ENCODE data around the gene AMH. TPM values are rescaled to one million over a fixed set of nuclear protein-coding genes. Genes with fewer than 3 reads are reported as not detected.
A peak's percentile ranks its signal among the peaks of the same experiment; 100 is the strongest.
"Not testable (repeated sequence)": the region's sequence is repeated elsewhere in the genome, so short reads cannot be mapped to it uniquely, and the experiment has no call there.

Gene AMH
- polyA plus RNA-seq, 3 donors, result 0.12 TPM; not detected in 2

- H3K27me3 ChIP-seq (ENCODE audit: control insufficient read depth in 2 of 2, insufficient read depth in 2 of 2, low read length in 2 of 2), result no peaks in the 10 kb centered on the region
- intact Hi-C loops (cut with micrococcal nuclease), result loop anchor here (5.0 to 10.0 kb wide), 2 partner anchors 39 to 336 kb away; no protein-coding TSS in a partner anchor
- peaks cover 63% of the 10 kb centered on the region for H4K20me1 ChIP-seq (ENCODE audit: insufficient read depth, low read length)
- no peak overlapping the region for H3K9ac ChIP-seq (ENCODE audit: insufficient read depth, low read length, poor library complexity, severe bottlenecking)
- H3K36me3 ChIP-seq (replicated peaks in 1 of 2; ENCODE audit: control insufficient read depth in 1 of 2, insufficient read depth in 2 of 2, low read length in 2 of 2), result peaks cover 12 to 22% of the 10 kb centered on the region in 2 donors
- H2AFZ ChIP-seq (ENCODE audit: insufficient read depth, low read depth, low read length, poor library complexity, severe bottlenecking), result no peak overlapping the region
- no peak for TF ChIP-seq CTCF (IDR thresholded peaks at IDR 0.05)
- H3K4me3 ChIP-seq (replicated peaks in 1 of 3; ENCODE audit: low read depth in 2 of 3, low read length in 3 of 3), result no peak overlapping the region
- peaks cover 52% of the 10 kb centered on the region for H3K4me1 Mint-ChIP-seq
- peaks cover 0 to 7% (median 2%) of the 10 kb centered on the region in 3 donors for H3K27me3 Mint-ChIP-seq (ENCODE audit: low read depth in 3 of 3)
- H3K36me3 Mint-ChIP-seq, result peaks cover 24 to 48% of the 10 kb centered on the region in 2 donors
- H3K9me3 Mint-ChIP-seq, result peaks cover 0 to 2% (median 0%) of the 10 kb centered on the region in 7 donors
- H3K4me2 ChIP-seq (replicated peaks; ENCODE audit: extremely low read depth, low read length, poor library complexity, severe bottlenecking), result no peak overlapping the region
- H3K27ac ChIP-seq (ENCODE audit: low read depth in 1 of 2, low read length in 2 of 2), result no peak overlapping the region
- H3K27ac Mint-ChIP-seq, result no peak overlapping the region
- DNase-seq, result no peak
- 88% methylated on average over 29 of the region's 33 CpGs for WGBS (ENCODE audit: insufficient coverage)
- peaks cover 46 to 55% of the 10 kb centered on the region in 2 donors for H3K4me1 ChIP-seq (ENCODE audit: control insufficient read depth in 1 of 2, insufficient read depth in 2 of 2, low read length in 2 of 2)
- H3K4me3 Mint-ChIP-seq, result no peak overlapping the region
- peaks cover 58% of the 10 kb centered on the region for H3K79me2 ChIP-seq (ENCODE audit: insufficient read depth, low read length)
- H3K9me3 ChIP-seq (replicated peaks in 1 of 2; ENCODE audit: control insufficient read depth in 1 of 2, insufficient read depth in 1 of 2, low read length in 2 of 2), result no peaks in the 10 kb centered on the region
Observed at GRCh38 chr19:2278459-2279158, 29.5 kb downstream of the AMH start.

- Histone ChIP-seq H3K4me3 (replicated peaks in 1 of 3; ENCODE audit: low read depth in 2 of 3, low read length in 3 of 3) (peak overlapping the region in 2 of 3 experiments; percentile 12 to 57), H4K20me1 (ENCODE audit: insufficient read depth, low read length) (peaks cover 42% of the 10 kb centered on the region), H3K9ac (ENCODE audit: insufficient read depth, low read length, poor library complexity, severe bottlenecking) (no peak overlapping the region), H3K27me3 (ENCODE audit: control insufficient read depth in 2 of 2, insufficient read depth in 2 of 2, low read length in 2 of 2) (no peaks in the 10 kb centered on the region), H3K4me1 (ENCODE audit: control insufficient read depth in 1 of 2, insufficient read depth in 2 of 2, low read length in 2 of 2) (peaks cover 27 to 45% of the 10 kb centered on the region in 2 donors), H2AFZ (ENCODE audit: insufficient read depth, low read depth, low read length, poor library complexity, severe bottlenecking) (no peak overlapping the region), H3K79me2 (ENCODE audit: insufficient read depth, low read length) (peaks cover 42% of the 10 kb centered on the region), H3K4me2 (replicated peaks; ENCODE audit: extremely low read depth, low read length, poor library complexity, severe bottlenecking) (peak overlapping the region; percentile 63), H3K9me3 (replicated peaks in 1 of 2; ENCODE audit: control insufficient read depth in 1 of 2, insufficient read depth in 1 of 2, low read length in 2 of 2) (no peaks in the 10 kb centered on the region), H3K27ac (ENCODE audit: low read depth in 1 of 2, low read length in 2 of 2) (no peak overlapping the region), H3K36me3 (replicated peaks in 1 of 2; ENCODE audit: control insufficient read depth in 1 of 2, insufficient read depth in 2 of 2, low read length in 2 of 2) (peaks cover 9 to 17% of the 10 kb centered on the region in 2 donors)
- Mint-ChIP-seq H3K27me3 (ENCODE audit: low read depth in 3 of 3) (peaks cover 2 to 4% (median 3%) of the 10 kb centered on the region in 3 donors), H3K27ac (peak overlapping the region in 1 of 7 donors; percentile 50), H3K4me3 (peak overlapping the region; percentile 27 to 81), H3K36me3 (peaks cover 21 to 36% of the 10 kb centered on the region in 2 donors), H3K4me1 (peaks cover 44% of the 10 kb centered on the region), H3K9me3 (peaks cover 0 to 2% (median 0%) of the 10 kb centered on the region in 7 donors)
- no peak for TF ChIP-seq CTCF (IDR thresholded peaks at IDR 0.05)
- intact Hi-C loops (cut with micrococcal nuclease), result loop anchor here (1.0 to 10.0 kb wide), 2 partner anchors 9 to 114 kb away; no protein-coding TSS in a partner anchor
- DNase-seq, result no peak
- 93% methylated on average over 9 of the region's 26 CpGs for WGBS (ENCODE audit: insufficient coverage)
Observed at GRCh38 chr19:2280633-2281264, 31.6 kb downstream of the AMH start.

- peak overlapping the region; percentile 99 for H3K4me2 ChIP-seq (replicated peaks; ENCODE audit: extremely low read depth, low read length, poor library complexity, severe bottlenecking)
- DNase-seq, result not testable (repeated sequence)
- intact Hi-C loops (cut with micrococcal nuclease), result loop anchor here in 1 of 2 donors (10.0 kb wide), 1 partner anchor 113 kb away; no protein-coding TSS in a partner anchor
Observed at GRCh38 chr19:2281265-2282061, 32.3 kb downstream of the AMH start.

More at GRCh38 chr19:2281265-2282061, 32.3 kb downstream of the AMH start:
- H3K27ac Mint-ChIP-seq, result peak overlapping the region; percentile 87 to 94 (median 92)
- H3K4me1 Mint-ChIP-seq, result peaks cover 46% of the 10 kb centered on the region
- WGBS (ENCODE audit: insufficient coverage), result 0% methylated on average over 6 of the region's 16 CpGs
- not testable (repeated sequence) for H3K36me3 ChIP-seq (replicated peaks in 1 of 2; ENCODE audit: control insufficient read depth in 1 of 2, insufficient read depth in 2 of 2, low read length in 2 of 2); H3K27me3 Mint-ChIP-seq (ENCODE audit: low read depth in 3 of 3); H3K27me3 ChIP-seq (ENCODE audit: control insufficient read depth in 2 of 2, insufficient read depth in 2 of 2, low read length in 2 of 2); H3K9me3 Mint-ChIP-seq; H3K9me3 ChIP-seq (replicated peaks in 1 of 2; ENCODE audit: control insufficient read depth in 1 of 2, insufficient read depth in 1 of 2, low read length in 2 of 2)
- peaks cover 35% of the 10 kb centered on the region for H4K20me1 ChIP-seq (ENCODE audit: insufficient read depth, low read length)
- H3K36me3 Mint-ChIP-seq, result peaks cover 20 to 36% of the 10 kb centered on the region in 2 donors
- peak overlapping the region; percentile 67 to 82 for H3K27ac ChIP-seq (ENCODE audit: low read depth in 1 of 2, low read length in 2 of 2)
- peak overlapping the region; percentile 88 to 94 for H3K4me3 Mint-ChIP-seq
- peak overlapping the region; percentile 49 to 79 (median 71) for H3K4me3 ChIP-seq (replicated peaks in 1 of 3; ENCODE audit: low read depth in 2 of 3, low read length in 3 of 3)
- peak overlapping the region; percentile 68 for H3K9ac ChIP-seq (ENCODE audit: insufficient read depth, low read length, poor library complexity, severe bottlenecking)
- peak overlapping the region; percentile 35 for H2AFZ ChIP-seq (ENCODE audit: insufficient read depth, low read depth, low read length, poor library complexity, severe bottlenecking)
- peaks cover 39% of the 10 kb centered on the region for H3K79me2 ChIP-seq (ENCODE audit: insufficient read depth, low read length)
- H3K4me1 ChIP-seq (ENCODE audit: control insufficient read depth in 1 of 2, insufficient read depth in 2 of 2, low read length in 2 of 2), result peaks cover 27 to 43% of the 10 kb centered on the region in 2 donors

Data from CD14-positive monocyte (primary cell).